Measurements from ENCODE around the gene GSE1. TPM values are rescaled to one million over a fixed set of nuclear protein-coding genes. Genes with fewer than 3 reads are reported as not detected.

The GSE1 gene
- polyA plus RNA-seq, 1 donor = 70.2 TPM

DNA sequence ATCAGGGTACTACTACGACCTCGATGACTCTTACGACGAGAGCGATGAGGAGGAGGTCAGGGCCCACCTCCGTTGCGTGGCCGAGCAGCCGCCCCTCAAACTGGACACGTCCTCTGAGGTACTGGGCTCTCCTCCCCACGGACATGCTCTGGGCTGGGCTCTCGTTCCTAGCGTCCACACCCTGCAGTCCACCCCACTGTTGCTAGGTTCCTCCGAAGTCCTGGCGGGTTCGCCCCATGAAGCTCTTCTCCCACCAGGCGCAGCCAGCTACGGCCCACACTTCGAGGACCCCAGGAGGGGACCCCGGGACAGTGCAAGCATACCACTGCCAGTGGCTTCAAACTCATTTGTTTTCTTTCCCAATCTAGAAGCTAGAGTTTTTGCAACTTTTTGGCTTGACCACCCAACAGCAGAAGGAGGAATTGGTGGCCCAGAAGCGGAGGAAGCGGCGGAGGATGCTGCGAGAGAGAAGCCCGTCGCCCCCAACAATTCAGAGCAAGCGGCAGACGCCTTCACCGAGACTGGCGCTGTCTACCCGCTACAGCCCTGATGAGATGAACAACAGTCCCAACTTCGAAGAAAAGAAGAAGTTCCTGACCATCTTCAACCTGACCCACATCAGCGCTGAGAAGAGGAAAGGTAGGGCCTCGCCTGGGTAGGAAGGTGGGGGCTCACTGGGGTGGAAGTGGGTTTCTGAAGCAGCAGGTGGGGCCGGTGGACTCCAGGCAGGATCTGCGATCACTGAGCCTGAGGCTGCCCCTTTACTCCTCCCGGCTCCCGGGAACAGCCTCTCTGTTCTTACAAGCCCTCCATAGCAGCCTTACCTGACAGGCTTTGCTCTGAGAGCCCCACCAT lies 50.1 kb downstream of the GSE1 start:
- no peak for DNase-seq

DNA sequence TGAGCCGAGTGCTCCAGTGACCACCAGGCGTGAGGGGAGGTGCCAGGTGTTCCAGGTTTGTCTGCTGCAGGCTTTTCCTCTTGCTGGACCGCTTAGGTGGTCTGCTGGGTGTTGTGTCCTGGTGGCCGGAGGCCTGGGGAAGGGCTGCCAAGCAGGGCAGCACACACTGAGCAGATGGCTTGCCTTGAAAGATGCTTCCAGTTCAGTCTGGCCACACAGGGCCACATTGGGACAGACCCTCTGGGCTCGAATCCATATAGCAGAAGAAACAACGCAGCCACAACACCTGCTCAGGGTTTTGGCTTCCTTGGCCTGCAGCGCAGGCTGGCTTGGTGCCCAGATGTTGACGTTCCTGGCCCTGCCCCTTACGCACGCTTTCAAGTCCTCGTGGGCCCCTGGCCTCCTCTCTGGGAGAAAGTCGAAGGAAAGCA lies 50.8 kb downstream of the GSE1 start:
- DNase-seq = peak; percentile 46

- DNase-seq = no peak
Measured at GRCh38 chr16:85664580-85665372, 51.7 kb downstream of the GSE1 start.

- DNase-seq = no peak
Measured at GRCh38 chr16:85665373-85665740, 52.2 kb downstream of the GSE1 start.

- no peak for DNase-seq
Measured at GRCh38 chr16:85665929-85666328, 52.8 kb downstream of the GSE1 start.

DNA sequence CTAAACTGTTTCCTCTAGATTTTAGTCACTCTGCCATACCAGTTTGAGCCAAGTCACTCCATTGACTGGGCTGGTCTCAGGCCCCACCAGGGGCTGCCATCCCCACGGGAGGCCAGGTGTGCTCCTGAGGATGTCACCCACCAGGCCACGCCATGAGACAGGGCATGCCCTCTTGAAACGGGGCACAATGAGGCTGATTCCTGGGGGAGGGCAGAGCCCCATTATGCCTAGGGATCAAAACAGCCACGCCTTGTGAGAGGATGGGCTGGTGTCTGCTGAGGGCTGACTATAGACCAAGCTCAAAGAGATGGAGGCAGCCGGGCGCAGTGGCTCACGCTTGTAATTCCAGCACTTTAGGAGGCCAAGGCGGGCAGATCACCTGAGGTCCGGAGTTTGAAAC lies 54.1 kb downstream of the GSE1 start:
- no peak for DNase-seq

DNA sequence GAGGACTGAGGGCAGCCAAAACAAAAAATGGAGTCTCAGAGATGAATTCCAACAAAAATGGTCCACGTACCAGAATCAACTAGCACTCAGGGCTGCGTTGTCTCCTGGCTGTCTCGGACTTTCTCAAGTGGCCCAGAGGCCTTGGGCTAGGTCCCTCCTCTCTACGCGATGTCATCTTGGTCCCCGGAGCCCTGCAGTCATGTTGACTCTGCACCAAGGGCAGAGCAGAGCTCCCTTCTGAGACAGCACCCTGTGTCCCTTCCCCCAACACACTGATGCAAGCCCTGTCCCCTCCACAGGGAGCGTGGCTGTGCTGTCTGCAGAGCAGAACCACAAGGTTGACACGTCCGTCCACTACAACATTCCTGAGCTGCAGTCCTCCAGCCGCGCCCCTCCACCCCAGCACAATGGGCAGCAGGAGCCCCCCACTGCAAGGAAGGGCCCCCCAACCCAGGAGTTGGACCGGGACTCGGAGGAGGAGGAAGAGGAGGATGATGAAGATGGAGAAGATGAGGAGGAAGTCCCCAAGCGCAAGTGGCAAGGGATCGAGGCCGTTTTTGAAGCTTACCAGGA lies 54.8 kb downstream of the GSE1 start:
- no peak for DNase-seq

DNA sequence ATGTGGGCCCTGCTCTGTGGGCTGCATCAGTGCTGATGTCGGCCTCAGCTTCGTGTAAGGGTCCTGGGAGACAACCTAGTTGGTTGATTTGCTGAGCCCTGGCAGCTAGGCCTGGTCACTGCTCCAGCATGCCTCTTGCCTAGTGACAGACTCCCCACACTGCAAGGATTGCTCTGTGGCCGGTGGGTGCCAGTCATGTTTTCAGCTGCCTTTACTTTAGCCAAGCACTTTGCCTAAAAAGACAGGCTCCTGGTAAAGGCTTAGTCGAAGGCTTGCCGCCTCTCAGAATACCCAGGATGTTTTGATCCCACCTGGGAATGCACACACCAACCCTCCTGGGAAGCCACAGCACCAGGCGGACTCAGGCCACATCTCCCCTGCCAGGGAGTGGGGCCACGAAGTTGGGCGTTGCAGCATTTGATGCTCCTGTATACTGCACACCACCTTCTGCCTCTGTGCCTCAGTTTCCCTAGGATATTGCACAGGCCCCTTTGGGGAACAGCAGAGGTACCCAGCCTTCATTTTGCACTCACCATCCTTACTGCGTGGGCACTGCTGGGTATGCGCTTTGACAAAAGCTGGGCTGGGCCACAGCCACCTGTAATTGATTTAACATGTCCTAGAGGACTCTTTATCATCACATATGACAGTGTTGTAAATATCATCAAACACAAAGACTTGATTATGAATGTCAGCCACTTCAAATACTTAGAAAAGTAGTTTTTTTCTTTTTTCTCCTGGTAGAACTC lies 55.7 kb downstream of the GSE1 start:
- no peak for DNase-seq

DNA sequence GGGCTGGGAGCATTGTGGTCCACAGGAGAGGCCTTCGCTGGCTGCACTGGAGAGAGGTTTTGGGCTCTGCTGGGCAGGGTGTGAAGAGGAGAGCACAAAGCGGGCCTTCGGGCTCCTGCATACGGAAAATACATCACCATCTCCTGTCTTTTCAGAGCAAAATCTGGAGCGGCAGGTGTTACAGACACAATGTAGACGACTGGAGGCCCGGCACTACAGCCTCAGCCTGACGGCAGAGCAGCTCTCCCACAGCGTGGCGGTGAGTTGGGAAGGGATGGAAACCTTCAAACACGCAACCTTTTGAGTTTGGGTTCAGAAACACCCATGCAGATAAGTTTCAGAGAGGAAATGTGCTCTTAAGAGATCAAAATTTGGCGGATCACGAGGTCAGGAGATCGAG lies 57.7 kb downstream of the GSE1 start:
- no peak for DNase-seq

GRCh38 chr16:85673529-85674417 lies 60.7 kb downstream of the GSE1 start:
- no peak for DNase-seq

DNA sequence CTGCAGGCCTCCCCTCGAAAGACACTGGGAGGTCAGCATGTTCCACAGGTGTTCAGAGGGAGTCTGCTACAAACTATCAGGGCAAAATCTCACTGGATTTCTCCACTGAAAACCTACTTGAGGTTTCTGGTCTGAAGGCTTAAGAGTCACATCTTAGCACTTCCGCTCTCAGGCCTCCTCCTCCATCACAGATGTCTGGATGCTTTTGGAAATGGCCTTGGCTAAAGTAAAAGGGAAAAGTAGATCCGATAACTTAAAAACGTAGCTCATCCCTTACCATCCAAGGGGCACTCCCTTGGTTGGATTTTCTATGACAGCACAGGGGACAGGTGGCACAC lies 61.3 kb downstream of the GSE1 start:
- DNase-seq = no peak

GRCh38 chr16:85674828-85675227 lies 61.7 kb downstream of the GSE1 start:
- no peak for DNase-seq

DNA sequence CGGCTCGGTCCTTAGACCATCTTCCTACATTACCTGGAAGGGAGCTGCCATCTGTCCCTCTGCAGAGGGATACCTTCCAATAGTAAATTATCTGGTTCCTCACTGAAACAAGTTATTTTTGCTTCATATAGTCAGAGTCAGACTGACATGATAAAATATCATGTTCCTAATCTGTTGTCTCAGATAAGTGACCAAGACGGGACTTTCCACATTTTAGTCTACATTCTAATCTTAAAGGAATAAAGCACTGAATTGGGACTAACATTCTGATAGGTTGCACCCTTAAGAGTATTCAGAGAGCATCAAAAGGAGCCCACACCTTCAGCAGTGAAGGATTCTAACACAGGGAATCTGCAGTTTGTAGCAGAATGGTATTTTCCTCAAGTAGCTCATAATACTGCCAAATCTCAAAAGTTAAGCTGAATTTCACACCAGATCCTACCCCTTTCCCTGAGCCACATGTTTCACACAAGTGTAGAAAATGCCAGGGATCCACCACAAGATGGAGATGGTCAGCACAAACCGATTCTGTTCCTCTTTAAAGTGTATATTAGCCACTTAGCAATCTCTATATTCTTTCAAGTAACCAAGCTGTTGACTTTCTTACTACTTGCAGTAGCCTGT lies 62.2 kb downstream of the GSE1 start:
- no peak for DNase-seq

GRCh38 chr16:85676466-85676865 lies 63.3 kb downstream of the GSE1 start:
- DNase-seq = no peak

DNA sequence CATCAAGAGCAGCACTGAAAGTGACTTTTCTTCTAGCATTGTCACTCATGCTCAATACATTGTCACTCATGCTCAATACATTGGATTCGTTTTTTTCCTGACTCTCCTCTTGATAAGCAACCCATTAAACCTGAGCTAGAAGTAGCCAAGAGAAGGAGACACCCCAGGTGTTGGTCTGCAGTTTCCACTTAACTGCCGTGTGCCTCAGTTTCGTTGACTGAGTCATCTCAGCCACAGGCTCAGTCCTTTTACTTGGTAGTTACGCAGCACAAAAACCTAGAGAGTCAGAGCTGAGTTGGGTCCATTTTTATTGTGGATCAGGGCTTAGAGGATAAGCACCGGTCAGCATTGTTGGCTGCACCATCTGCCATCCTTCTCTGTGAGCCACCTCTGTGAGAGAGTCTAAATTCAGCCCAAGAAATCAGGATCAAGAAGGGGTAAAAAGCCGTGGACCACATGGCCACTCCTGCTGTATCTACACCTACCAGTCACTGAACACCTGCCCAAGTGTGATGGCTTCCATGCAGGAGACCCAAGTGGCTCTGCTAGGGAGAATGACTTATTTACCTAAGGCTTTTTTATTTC lies 64.4 kb downstream of the GSE1 start:
- no peak for DNase-seq

DNA sequence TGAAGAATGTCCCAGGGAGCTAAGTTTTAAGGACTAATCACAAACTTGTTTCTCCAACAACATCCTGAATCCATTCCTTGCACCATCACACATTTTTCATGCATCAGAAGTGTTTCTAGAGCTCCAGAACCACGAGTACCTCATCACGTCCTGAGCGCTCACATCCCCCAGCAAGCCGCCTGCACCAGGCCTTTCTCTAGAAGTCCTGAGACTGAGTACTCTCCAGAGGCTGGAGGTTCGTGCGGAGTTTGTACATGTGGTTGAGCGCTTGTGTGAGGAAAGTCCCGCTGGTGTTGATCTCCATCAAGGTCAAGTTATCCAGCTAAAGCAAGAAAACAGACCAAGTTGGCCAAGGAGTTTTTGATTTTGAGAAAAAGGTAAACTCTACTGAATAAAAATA lies 64.9 kb downstream of the GSE1 start:
- no peak for DNase-seq

DNA sequence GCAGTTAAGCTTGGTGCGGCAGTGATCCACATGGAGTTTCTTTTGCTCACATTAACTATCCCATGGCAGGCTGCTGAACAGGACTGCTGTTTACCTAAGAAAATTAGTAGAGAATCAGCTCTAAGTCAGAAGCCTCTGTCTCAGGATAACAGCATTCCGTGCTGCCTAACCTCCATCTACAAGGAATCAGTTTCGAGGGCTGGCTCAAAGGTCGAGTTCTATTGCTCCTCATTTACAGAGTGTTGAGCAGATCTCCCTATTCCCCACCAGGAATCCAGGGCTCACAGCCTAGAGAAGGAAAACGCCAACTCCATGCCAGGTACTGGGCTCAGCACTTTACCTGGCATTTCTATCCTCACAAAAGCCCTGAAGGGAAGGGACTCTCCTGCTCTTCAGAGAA lies 65.7 kb downstream of the GSE1 start:
- no peak for DNase-seq

DNA sequence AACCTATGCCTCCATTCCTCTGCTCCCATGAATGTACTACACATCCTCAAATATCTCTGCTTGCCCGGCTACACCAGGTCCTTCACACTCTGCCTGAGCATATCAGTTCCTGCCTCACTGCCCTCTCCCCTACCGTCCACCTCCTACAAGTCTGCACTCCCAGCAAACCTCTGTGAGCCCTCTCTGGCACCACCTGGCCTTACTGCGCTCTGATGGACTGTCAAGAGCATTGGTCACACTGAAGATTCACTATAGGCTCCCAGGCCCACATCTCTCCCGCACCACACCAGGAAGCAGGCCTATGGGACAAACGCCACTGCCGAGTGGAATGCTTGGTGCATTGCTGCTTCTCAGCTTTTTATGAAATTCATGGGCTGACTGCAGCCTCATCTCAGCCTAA lies 66.7 kb downstream of the GSE1 start:
- no peak for DNase-seq

DNA sequence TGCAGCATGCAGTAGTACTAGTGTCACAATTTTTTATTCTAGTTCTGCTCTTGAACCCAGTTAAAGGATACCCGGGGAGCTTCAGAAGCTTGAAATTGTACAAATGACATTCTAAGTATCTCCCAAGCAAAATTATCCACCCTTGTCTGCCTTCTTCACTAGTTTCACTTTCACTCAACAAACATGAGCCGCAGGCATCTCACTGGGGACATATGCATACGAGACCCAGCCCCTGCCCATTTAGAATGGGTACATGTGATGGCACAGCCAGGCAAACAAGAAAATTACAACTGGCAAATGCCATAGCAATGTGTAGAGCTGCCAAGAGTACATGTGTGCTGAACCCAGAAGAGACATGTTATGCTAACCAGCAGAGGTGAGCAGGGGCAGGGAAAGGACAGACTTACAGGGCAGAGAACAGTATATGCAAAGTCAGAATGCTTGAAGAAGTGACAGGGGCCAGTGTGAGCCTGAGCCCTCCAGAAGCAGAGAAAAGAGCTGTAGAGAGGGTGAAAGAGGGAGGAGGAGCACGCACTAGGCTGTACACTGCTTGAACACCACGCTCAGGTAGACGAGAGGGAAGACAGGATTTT lies 67.3 kb downstream of the GSE1 start:
- no peak for DNase-seq

GRCh38 chr16:85681255-85681654 lies 68.1 kb downstream of the GSE1 start:
- DNase-seq = no peak

GRCh38 chr16:85682516-85682915 lies 69.4 kb downstream of the GSE1 start:
- no peak for DNase-seq

Measured in hindlimb muscle (tissue), 1 donor.